ENCODE results near the gene TDRD10. TPM values are rescaled to one million over a fixed set of nuclear protein-coding genes. Genes with fewer than 3 reads are reported as not detected.

TDRD10 gene
- total RNA-seq, 1 donor from 2014 or later, result 4.6 TPM

GRCh38 chr1:154533952-154534844 is 32.2 kb downstream of the TDRD10 start:
- peak in 1 of 3 experiments; percentile 12 for TF ChIP-seq CTCF (IDR thresholded peaks at IDR 0.05)
- no peak overlapping the region for H3K4me3 ChIP-seq
- H3K27ac ChIP-seq, result no peak overlapping the region
- H3K27me3 ChIP-seq, result no peaks in the 10 kb centered on the region
- no peaks in the 10 kb centered on the region for H3K36me3 ChIP-seq
- intact Hi-C loops (cut with DNase I), result no loop called here
- H3K4me1 ChIP-seq, result no peaks in the 10 kb centered on the region
- DNase-seq (ENCODE audit: low spot score in 2 of 2), result no peak
- H3K9me3 ChIP-seq, result no peaks in the 10 kb centered on the region

GRCh38 chr1:154536570-154536969 is 34.6 kb downstream of the TDRD10 start:
- Histone ChIP-seq H3K4me1 (no peaks in the 10 kb centered on the region), H3K27ac (no peak overlapping the region), H3K9me3 (no peaks in the 10 kb centered on the region), H3K27me3 (no peaks in the 10 kb centered on the region), H3K4me3 (no peak overlapping the region), H3K36me3 (no peaks in the 10 kb centered on the region)
- DNase-seq (ENCODE audit: low spot score in 2 of 2), result no peak
- no peak for TF ChIP-seq CTCF (IDR thresholded peaks at IDR 0.05)
- intact Hi-C loops (cut with DNase I), result no loop called here

GRCh38 chr1:154539486-154540483 is 37.8 kb downstream of the TDRD10 start:
- Histone ChIP-seq H3K27ac (no peak overlapping the region), H3K4me3 (no peak overlapping the region), H3K27me3 (no peaks in the 10 kb centered on the region), H3K36me3 (no peaks in the 10 kb centered on the region), H3K4me1 (no peaks in the 10 kb centered on the region), H3K9me3 (no peaks in the 10 kb centered on the region)
- no peak for DNase-seq (ENCODE audit: low spot score in 2 of 2)
- no peak for TF ChIP-seq CTCF (IDR thresholded peaks at IDR 0.05)
- intact Hi-C loops (cut with DNase I), result no loop called here

GRCh38 chr1:154541231-154541630 is 39.2 kb downstream of the TDRD10 start:
- DNase-seq (ENCODE audit: low spot score in 2 of 2), result no peak
- intact Hi-C loops (cut with DNase I), result no loop called here

More at GRCh38 chr1:154541231-154541630, 39.2 kb downstream of the TDRD10 start:
- no peak overlapping the region for H3K27ac ChIP-seq
- no peaks in the 10 kb centered on the region for H3K9me3 ChIP-seq
- no peaks in the 10 kb centered on the region for H3K4me1 ChIP-seq
- no peak for TF ChIP-seq CTCF (IDR thresholded peaks at IDR 0.05)
- no peaks in the 10 kb centered on the region for H3K36me3 ChIP-seq
- no peak overlapping the region for H3K4me3 ChIP-seq
- no peaks in the 10 kb centered on the region for H3K27me3 ChIP-seq

Data from ascending aorta (tissue), 2 donors.